OCI-M1 (cell line): ENCODE results near the gene SPDYE3.
"Not testable (repeated sequence)": the region's sequence is repeated elsewhere in the genome, so short reads cannot be mapped to it uniquely, and the experiment has no call there.

Experiments
- DNase-seq: peaks from one replicate; lab custom pipeline; 2025; lab: John Stamatoyannopoulos, UW

Gene SPDYE3, protein sequence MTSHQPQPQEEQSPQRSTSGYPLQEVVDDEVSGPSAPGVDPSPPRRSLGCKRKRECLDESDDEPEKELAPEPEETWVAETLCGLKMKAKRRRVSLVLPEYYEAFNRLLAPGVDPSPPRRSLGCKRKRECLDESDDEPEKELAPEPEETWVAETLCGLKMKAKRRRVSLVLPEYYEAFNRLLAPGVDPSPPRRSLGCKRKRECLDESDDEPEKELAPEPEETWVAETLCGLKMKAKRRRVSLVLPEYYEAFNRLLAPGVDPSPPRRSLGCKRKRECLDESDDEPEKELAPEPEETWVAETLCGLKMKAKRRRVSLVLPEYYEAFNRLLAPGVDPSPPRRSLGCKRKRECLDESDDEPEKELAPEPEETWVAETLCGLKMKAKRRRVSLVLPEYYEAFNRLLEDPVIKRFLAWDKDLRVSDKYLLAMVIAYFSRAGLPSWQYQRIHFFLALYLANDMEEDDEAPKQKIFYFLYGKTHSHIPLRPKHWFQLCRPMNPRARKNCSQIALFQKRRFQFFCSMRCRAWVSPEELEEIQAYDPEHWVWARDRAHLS

GRCh38 chr7:100307402-100307801 is at the start of gene SPDYE3:
SPDYE3 (plus strand) TSS chr7:100307702; CDS start chr7:100307886, 184 bp downstream.
- not testable (repeated sequence) for DNase-seq

- DNase-seq = not testable (repeated sequence)
Measured at GRCh38 chr7:100259984-100260383, 47.5 kb upstream of the SPDYE3 start.

GRCh38 chr7:100262896-100263295 is 44.6 kb upstream of the SPDYE3 start:
- DNase-seq = not testable (repeated sequence)

DNA sequence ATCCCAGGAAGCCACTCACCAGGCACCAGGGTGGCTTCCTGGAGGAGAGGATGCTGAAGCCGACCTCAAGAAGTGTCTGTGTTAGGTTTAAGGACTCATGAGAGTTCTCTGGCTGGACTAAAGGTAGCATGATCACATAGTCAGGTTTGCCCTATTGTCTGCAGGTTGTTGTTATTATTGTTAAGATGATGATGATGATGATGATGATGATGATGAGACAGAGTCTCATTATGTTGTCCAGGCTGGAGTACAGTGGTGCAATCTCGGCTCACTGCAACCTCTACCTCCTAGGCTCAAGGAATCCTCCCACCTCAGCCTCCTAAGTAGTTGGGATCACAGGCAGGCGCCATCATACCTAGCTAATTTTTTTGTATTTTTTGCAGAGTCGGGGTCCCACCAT is 43.3 kb upstream of the SPDYE3 start:
- DNase-seq = not testable (repeated sequence)

DNA sequence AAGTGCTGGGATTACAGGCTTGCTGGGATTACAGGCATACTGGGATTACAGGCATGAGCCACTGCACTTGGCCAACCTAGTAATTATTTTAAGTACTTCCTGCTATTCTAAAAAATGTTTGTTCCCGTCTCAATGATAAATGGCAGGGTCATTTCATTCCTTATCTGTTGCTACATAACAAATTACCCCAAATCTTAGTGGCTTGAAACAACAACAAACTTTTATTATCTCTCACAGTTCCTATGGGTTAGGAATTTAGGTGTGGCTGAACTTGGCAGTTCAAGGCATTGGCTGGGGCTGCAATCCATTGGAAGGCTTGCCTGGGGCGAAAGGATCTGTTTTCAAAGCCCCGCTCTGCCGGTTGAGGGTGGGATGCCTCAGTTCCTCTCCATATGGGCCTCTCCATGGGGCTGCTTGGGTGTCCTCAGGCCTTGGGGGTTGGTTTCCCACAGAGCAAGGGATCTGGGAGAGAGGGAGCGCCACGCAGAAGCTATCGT is 42.8 kb upstream of the SPDYE3 start:
- not testable (repeated sequence) for DNase-seq

DNA sequence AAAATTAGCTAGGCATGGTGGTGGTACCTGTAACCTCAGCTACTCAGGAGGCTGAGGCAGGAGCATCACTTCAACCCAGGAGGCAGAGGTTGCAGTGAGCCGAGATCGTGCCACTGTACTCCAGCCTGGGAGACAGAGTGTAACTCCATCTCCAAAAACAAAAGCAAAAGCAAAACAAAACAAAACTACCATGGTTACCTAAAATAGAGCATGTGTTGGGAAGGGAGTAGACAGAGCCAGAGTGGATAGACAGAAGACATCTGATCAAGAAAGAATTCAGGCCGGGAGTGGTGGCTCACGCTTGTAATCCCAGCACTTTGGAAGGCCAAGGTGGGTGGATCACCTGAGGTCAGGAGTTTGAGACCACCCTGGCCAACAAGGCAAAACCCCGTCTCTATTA is 41.7 kb upstream of the SPDYE3 start:
- DNase-seq = peak; percentile 34

DNA sequence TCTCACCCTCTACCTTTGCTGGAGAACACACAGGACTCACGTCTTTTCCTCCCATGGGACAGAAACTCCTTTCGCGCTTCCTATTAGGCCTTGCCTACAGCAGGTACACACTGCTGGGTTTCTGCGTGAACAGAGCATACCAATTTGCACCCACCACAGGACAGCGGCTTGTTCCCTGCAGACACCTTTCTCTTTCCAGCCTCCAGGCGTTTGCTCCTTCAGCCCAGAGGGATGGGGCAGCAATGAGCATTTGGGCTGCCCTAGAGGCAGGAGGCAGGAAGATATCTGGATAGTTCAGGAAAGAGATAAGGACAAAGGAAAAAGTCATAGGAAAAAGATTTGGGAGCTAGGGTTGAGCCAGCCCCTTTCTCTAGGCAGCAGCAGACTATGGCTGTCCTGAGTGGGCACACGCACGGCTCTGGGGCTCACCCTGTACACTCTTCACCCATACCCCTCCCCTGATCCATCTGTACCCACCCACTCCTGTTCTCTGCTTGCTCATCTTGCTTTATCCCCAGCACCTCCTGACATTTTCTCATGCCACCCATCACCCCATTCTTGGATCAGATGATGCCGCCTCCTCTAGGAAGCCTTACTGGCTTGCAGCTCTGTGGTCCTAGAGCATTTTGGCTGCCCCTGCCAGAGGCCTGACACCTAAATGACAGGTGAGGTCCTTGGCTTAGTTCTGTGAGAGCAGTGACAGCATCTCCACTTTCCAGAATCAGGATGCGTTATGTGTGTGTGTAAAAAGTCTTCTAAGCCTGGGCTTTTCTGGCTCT is 40.7 kb upstream of the SPDYE3 start:
- no peak for DNase-seq

DNA sequence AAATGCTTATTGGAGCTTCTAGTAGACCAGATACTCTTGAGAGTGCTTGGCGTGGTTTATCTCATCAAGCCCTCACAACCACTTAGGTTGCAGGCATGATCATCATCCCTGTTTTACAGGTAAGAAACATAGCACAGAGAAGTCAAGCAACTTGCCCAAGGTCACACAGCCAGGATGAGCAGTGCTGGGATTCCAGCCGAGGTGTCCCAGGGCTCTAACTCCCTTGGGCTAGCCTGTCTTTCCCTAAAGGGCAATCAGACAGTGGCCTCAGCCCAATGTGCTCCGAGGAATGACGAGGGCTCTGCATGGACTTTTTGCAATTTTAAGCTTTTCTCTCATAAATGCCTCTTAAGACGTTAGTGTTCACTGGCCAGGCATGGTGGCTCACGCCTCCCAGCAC is 39.9 kb upstream of the SPDYE3 start:
- DNase-seq = no peak

GRCh38 chr7:100268882-100269281 is 38.6 kb upstream of the SPDYE3 start:
- not testable (repeated sequence) for DNase-seq

GRCh38 chr7:100269306-100270045 is 38.0 kb upstream of the SPDYE3 start:
- peak; percentile 28 for DNase-seq

DNA sequence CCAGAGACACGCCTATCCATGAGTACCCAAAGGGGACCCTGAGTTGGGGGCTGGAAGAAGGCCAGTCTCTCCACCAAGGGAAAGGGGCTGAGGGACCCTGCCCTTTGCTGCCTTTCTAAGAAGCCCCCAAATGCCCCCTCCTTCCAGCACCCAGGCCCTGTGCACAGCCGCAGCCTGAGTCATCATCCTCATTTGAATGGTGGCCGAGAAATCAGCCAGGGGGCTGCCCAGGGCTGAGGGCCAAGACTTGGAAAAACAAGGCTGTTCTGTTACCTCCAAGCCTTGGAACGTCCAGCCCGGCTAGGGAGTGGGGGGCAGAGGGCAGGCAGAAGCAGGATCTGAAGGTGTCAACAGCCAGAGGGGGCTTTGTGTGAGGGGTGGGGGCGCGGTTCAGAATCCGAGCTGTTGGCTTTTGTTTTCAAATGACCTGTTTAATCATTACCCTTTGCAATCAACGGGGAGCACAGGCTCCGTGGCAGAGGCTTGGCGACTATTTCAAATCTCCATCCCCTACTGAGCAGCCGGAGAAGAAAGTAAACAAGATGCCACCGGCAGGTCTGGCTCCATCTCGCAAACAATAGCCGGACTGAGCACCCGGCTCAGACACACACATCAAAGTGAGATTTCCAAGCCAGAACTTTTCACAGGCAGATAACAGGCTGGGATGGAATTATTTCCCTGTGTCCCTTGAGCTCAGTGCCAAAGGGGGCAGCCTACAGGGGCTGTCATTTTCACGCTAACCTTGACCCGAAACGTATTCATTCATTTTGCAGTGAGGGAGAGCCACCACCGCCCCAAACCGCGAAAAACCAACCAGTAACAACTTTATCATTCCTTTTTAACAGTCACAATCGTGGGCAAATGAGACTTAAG is 37.2 kb upstream of the SPDYE3 start:
- not testable (repeated sequence) for DNase-seq

- DNase-seq = not testable (repeated sequence)
Measured at GRCh38 chr7:100270941-100271593, 36.4 kb upstream of the SPDYE3 start.

DNA sequence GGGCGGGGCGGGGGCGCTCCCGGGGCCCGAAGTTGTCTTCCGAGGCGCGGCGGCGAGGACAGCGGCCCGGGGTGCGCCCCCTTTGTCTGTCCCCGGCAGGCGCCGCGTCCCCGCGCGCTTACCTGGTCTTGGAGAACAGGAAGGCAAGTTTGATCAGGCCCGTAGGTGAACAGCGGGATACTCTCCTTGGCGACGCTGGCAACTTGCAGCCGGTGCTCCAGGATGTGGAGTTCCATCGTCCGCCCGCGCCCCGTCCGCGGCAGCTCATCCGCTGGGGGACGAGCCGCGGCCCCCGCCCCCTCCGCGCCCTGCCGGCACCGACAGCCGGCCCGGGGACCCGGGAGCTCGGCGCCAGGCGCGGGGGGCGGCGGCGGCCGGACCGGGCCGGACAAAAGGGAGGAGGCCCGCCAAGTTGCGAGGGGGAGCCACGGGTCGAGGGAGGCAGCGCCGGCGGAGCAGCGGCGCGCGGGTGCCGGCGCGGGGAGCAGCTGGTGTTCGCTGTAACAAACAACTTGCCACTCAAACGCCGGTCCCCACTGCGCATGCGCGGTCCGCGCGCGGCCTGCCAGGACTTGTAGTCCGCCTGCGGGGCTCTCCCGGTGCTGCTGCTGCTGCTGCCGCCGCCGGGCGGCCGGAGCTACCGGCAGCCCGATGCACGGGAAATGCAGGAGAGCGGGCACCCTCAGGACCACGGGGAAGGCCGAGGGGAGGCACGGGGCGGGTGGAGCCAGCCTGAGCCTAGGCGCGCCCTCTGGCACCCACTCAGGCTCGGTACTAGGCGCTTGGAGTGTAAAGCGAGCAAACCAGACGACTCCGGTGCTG is 35.6 kb upstream of the SPDYE3 start:
- DNase-seq = peak; percentile 99

DNA sequence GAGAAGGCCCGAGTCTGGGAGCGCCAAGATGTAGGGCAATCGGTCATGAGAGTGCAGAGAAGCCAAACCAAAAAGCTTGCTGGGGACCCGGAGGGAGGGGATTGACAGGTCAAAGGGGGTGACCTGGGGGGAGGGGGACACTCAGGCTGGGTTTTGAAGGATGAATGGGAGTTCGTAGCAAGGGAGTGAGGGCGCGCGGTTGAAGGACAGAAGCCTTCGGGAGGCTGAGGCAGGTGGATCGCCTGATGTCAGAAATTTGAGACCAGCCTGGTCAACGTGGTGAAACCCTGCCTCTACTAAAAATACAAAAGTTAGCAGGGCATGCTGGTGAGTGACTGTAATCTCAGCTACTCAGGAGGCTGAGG is 35.0 kb upstream of the SPDYE3 start:
- DNase-seq = not testable (repeated sequence)

GRCh38 chr7:100275120-100275519 is 32.4 kb upstream of the SPDYE3 start:
- no peak for DNase-seq

DNA sequence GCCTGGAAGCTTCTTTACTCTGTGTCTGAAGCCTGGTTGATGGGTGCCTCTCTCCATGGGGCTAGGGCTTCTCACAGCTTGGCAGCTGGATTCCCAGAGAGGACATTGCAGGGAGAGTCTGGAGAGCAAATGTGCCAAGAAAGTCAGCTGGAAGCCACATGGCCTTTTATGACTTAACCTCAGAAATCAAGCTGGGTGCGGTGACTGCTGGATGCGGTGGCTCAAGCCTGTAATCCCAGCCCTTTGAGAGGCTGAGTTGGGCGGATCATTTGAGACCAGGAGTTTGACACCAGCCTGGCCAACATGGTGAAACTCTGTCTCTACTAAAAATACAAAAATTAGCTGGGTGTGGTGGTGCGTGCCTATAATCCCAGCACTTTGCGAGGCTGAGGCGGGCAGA is 31.4 kb upstream of the SPDYE3 start:
- DNase-seq = not testable (repeated sequence)

- DNase-seq = not testable (repeated sequence)
Measured at GRCh38 chr7:100282069-100282608, 25.4 kb upstream of the SPDYE3 start.

DNA sequence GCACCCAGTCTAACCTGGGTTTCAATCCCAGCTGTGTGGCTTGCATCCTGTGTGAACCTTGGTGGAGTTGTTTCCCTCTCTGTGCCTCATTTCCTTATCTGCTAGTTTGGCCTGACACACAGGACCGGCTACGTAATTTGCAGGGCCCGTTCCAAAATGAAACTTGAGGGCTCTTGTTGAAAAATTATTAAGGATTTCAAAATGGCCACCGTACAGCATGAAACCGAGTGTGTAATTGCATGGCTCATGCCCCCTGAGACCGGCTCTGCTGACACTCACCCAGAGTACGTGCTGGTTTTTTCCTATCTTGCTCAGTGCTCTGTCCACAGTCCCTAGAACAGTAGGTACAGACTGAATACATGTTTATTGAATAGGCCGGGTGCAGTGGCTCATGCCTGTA is 24.4 kb upstream of the SPDYE3 start:
- not testable (repeated sequence) for DNase-seq
